IgD-negative memory B cell (primary cell): ENCODE results near the gene UTY. TPM values are rescaled to one million over a fixed set of nuclear protein-coding genes. Genes with fewer than 3 reads are reported as not detected.

Experiments used
- H3K27ac Mint-ChIP-seq, 3 donors: one replicate each; pipeline ENCODE4 v1.8.0; 2020 to 2022; ENCODE audit warnings: mild to moderate bottlenecking in 3 of 3, mixed read lengths in 3 of 3, moderate library complexity in 1 of 3
- H3K27me3 Mint-ChIP-seq: one replicate; pipeline ENCODE4 v1.8.0; 2021; ENCODE audit warnings: mixed read lengths
- H3K36me3 Mint-ChIP-seq: one replicate; pipeline ENCODE4 v1.8.0; 2020; ENCODE audit warnings: mild to moderate bottlenecking, mixed read lengths
- H3K4me1 Mint-ChIP-seq, 3 donors: one replicate each; pipeline ENCODE4 v1.8.0; 2020 to 2022; ENCODE audit warnings: mixed read lengths in 3 of 3, mild to moderate bottlenecking in 1 of 3
- H3K4me3 Mint-ChIP-seq, 4 donors: one replicate each; pipeline ENCODE4 v1.8.0; 2020 to 2022; ENCODE audit warnings: mild to moderate bottlenecking in 4 of 4, mixed read lengths in 4 of 4, moderate library complexity in 3 of 4
- H3K9me3 Mint-ChIP-seq, 3 donors: one replicate each; pipeline ENCODE4 v1.8.0; 2020 to 2021; ENCODE audit warnings: mixed read lengths in 3 of 3, mild to moderate bottlenecking in 1 of 3
- polyA plus RNA-seq: library from polyadenylated mRNA; unstranded; fragments of 300-500 nt; fragmentation: Illumina TruSeq; gene quantifications from one replicate; pipeline ENCODE4 v1.2.3, GENCODE V29; 2021

UTY gene
- polyA plus RNA-seq, 1 donor from 2014 or later, result not detected

- H3K9me3 Mint-ChIP-seq, result no peaks in the 10 kb centered on the region
- no peaks in the 10 kb centered on the region for H3K27me3 Mint-ChIP-seq
- no peaks in the 10 kb centered on the region for H3K36me3 Mint-ChIP-seq
- H3K27ac Mint-ChIP-seq, result no peak overlapping the region
- no peaks in the 10 kb centered on the region for H3K4me1 Mint-ChIP-seq
- H3K4me3 Mint-ChIP-seq, result no peak overlapping the region
Measured at GRCh38 chrY:13435206-13435967, 44.4 kb downstream of the UTY start.

- H3K27me3 Mint-ChIP-seq, result no peaks in the 10 kb centered on the region
- no peak overlapping the region for H3K27ac Mint-ChIP-seq
- no peaks in the 10 kb centered on the region for H3K9me3 Mint-ChIP-seq
- H3K36me3 Mint-ChIP-seq, result no peaks in the 10 kb centered on the region
- no peaks in the 10 kb centered on the region for H3K4me1 Mint-ChIP-seq
- no peak overlapping the region for H3K4me3 Mint-ChIP-seq
Measured at GRCh38 chrY:13432293-13433025, 47.4 kb downstream of the UTY start.

GRCh38 chrY:13429551-13429950 is 50.3 kb downstream of the UTY start:
- no peak overlapping the region for H3K27ac Mint-ChIP-seq
- H3K9me3 Mint-ChIP-seq, result no peaks in the 10 kb centered on the region
- H3K4me1 Mint-ChIP-seq, result no peaks in the 10 kb centered on the region
- no peak overlapping the region for H3K4me3 Mint-ChIP-seq
- H3K27me3 Mint-ChIP-seq, result no peaks in the 10 kb centered on the region
- no peaks in the 10 kb centered on the region for H3K36me3 Mint-ChIP-seq

- H3K27ac Mint-ChIP-seq, result no peak overlapping the region
- H3K4me1 Mint-ChIP-seq, result no peaks in the 10 kb centered on the region
- no peaks in the 10 kb centered on the region for H3K9me3 Mint-ChIP-seq
- H3K4me3 Mint-ChIP-seq, result no peak overlapping the region
- no peaks in the 10 kb centered on the region for H3K36me3 Mint-ChIP-seq
- H3K27me3 Mint-ChIP-seq, result no peaks in the 10 kb centered on the region
Measured at GRCh38 chrY:13423281-13423732, 56.5 kb downstream of the UTY start.

- Mint-ChIP-seq H3K36me3 (no peaks in the 10 kb centered on the region), H3K27me3 (no peaks in the 10 kb centered on the region), H3K27ac (no peak overlapping the region), H3K9me3 (no peaks in the 10 kb centered on the region), H3K4me3 (no peak overlapping the region), H3K4me1 (no peaks in the 10 kb centered on the region)
Measured at GRCh38 chrY:13416869-13417661, 62.8 kb downstream of the UTY start.

- H3K4me3 Mint-ChIP-seq, result no peak overlapping the region
- no peaks in the 10 kb centered on the region for H3K36me3 Mint-ChIP-seq
- H3K27me3 Mint-ChIP-seq, result no peaks in the 10 kb centered on the region
- H3K9me3 Mint-ChIP-seq, result no peaks in the 10 kb centered on the region
- no peak overlapping the region for H3K27ac Mint-ChIP-seq
- H3K4me1 Mint-ChIP-seq, result no peaks in the 10 kb centered on the region
Measured at GRCh38 chrY:13415556-13415955, 64.3 kb downstream of the UTY start.

- Mint-ChIP-seq H3K27ac (no peak overlapping the region), H3K27me3 (no peaks in the 10 kb centered on the region), H3K4me1 (no peaks in the 10 kb centered on the region), H3K36me3 (no peaks in the 10 kb centered on the region), H3K9me3 (no peaks in the 10 kb centered on the region), H3K4me3 (no peak overlapping the region)
Measured at GRCh38 chrY:13398876-13399275, 81.0 kb downstream of the UTY start.

- no peaks in the 10 kb centered on the region for H3K9me3 Mint-ChIP-seq
- H3K4me1 Mint-ChIP-seq, result no peaks in the 10 kb centered on the region
- H3K27ac Mint-ChIP-seq, result no peak overlapping the region
- H3K4me3 Mint-ChIP-seq, result no peak overlapping the region
- no peaks in the 10 kb centered on the region for H3K27me3 Mint-ChIP-seq
- no peaks in the 10 kb centered on the region for H3K36me3 Mint-ChIP-seq
Measured at GRCh38 chrY:13381110-13381683, 98.6 kb downstream of the UTY start.

- H3K27ac Mint-ChIP-seq, result no peak overlapping the region
- H3K9me3 Mint-ChIP-seq, result no peaks in the 10 kb centered on the region
- no peaks in the 10 kb centered on the region for H3K36me3 Mint-ChIP-seq
- H3K4me3 Mint-ChIP-seq, result no peak overlapping the region
- no peaks in the 10 kb centered on the region for H3K27me3 Mint-ChIP-seq
- no peaks in the 10 kb centered on the region for H3K4me1 Mint-ChIP-seq
Measured at GRCh38 chrY:13370868-13371800, 108.7 kb downstream of the UTY start.

- H3K4me1 Mint-ChIP-seq, result no peaks in the 10 kb centered on the region
- no peaks in the 10 kb centered on the region for H3K27me3 Mint-ChIP-seq
- H3K36me3 Mint-ChIP-seq, result no peaks in the 10 kb centered on the region
- no peaks in the 10 kb centered on the region for H3K9me3 Mint-ChIP-seq
- no peak overlapping the region for H3K4me3 Mint-ChIP-seq
- no peak overlapping the region for H3K27ac Mint-ChIP-seq
Measured at GRCh38 chrY:13370245-13370644, 109.6 kb downstream of the UTY start.

GRCh38 chrY:13368513-13368845 is 111.4 kb downstream of the UTY start:
- Mint-ChIP-seq H3K4me3 (no peak overlapping the region), H3K9me3 (no peaks in the 10 kb centered on the region), H3K27ac (no peak overlapping the region), H3K36me3 (no peaks in the 10 kb centered on the region), H3K27me3 (no peaks in the 10 kb centered on the region), H3K4me1 (no peaks in the 10 kb centered on the region)

- Mint-ChIP-seq H3K4me1 (no peaks in the 10 kb centered on the region), H3K27ac (no peak overlapping the region), H3K4me3 (no peak overlapping the region), H3K27me3 (no peaks in the 10 kb centered on the region), H3K36me3 (no peaks in the 10 kb centered on the region), H3K9me3 (no peaks in the 10 kb centered on the region)
Measured at GRCh38 chrY:13363641-13364040, 116.2 kb downstream of the UTY start.

GRCh38 chrY:13362662-13363061 is 117.2 kb downstream of the UTY start:
- Mint-ChIP-seq H3K9me3 (no peaks in the 10 kb centered on the region), H3K27ac (no peak overlapping the region), H3K36me3 (no peaks in the 10 kb centered on the region), H3K4me1 (no peaks in the 10 kb centered on the region), H3K4me3 (no peak overlapping the region), H3K27me3 (no peaks in the 10 kb centered on the region)
